RWPE2 (cell line): ENCODE measurements around the gene LMO4.

ENCODE experiments used
- ATAC-seq: fragments of 200-7000 bp; cut with Tn5 transposase; 3 replicates; pipeline ENCODE4 v1.9.1; 2021; ENCODE audit warnings: low read depth
- DNase-seq: peaks from one replicate; pipeline ENCODE4 v3.0.0-alpha.2; 2020; ENCODE audit warnings: low spot score
- H3K27ac ChIP-seq: fragments of 450-650 bp; 2 replicates; pipeline ENCODE4 v1.5.1; 2017; ENCODE audit warnings: mild to moderate bottlenecking; ENCODE audit not compliant: poor library complexity, severe bottlenecking
- H3K27me3 ChIP-seq: fragments of 250-450 bp; sonication (Bioruptor Pico); 2 replicates; pipeline ENCODE4 v1.5.1; 2021; ENCODE audit warnings: mild to moderate bottlenecking, moderate library complexity; ENCODE audit not compliant: insufficient read depth, poor library complexity, severe bottlenecking
- H3K36me3 ChIP-seq: fragments of 250-450 bp; sonication (Bioruptor Pico); 2 replicates; pipeline ENCODE4 v1.5.1; 2020; ENCODE audit warnings: low read depth, mild to moderate bottlenecking, moderate library complexity
- H3K4me1 ChIP-seq: fragments of 250-450 bp; sonication (Bioruptor Pico); 2 replicates; pipeline ENCODE4 v1.5.1; 2021; ENCODE audit warnings: mild to moderate bottlenecking, moderate library complexity; ENCODE audit not compliant: insufficient read depth, poor library complexity, severe bottlenecking
- H3K4me3 ChIP-seq: fragments of 250-450 bp; sonication (Bioruptor Pico); 2 replicates; pipeline ENCODE4 v1.5.1; 2021; ENCODE audit warnings: mild to moderate bottlenecking, moderate library complexity; ENCODE audit not compliant: severe bottlenecking
- H3K9me3 ChIP-seq: fragments of 250-450 bp; sonication (Bioruptor Pico); 2 replicates; pipeline ENCODE4 v1.5.1; 2021; ENCODE audit warnings: mild to moderate bottlenecking, moderate library complexity; ENCODE audit not compliant: severe bottlenecking
- TF ChIP-seq, protein P1 (sequence below): fragments of 450-650 bp; IDR thresholded peaks from one replicate; pipeline ENCODE4 v1.5.1; 2017; ENCODE audit warnings: mild to moderate bottlenecking, moderate library complexity; ENCODE audit not compliant: poor library complexity, severe bottlenecking

Gene LMO4

DNA sequence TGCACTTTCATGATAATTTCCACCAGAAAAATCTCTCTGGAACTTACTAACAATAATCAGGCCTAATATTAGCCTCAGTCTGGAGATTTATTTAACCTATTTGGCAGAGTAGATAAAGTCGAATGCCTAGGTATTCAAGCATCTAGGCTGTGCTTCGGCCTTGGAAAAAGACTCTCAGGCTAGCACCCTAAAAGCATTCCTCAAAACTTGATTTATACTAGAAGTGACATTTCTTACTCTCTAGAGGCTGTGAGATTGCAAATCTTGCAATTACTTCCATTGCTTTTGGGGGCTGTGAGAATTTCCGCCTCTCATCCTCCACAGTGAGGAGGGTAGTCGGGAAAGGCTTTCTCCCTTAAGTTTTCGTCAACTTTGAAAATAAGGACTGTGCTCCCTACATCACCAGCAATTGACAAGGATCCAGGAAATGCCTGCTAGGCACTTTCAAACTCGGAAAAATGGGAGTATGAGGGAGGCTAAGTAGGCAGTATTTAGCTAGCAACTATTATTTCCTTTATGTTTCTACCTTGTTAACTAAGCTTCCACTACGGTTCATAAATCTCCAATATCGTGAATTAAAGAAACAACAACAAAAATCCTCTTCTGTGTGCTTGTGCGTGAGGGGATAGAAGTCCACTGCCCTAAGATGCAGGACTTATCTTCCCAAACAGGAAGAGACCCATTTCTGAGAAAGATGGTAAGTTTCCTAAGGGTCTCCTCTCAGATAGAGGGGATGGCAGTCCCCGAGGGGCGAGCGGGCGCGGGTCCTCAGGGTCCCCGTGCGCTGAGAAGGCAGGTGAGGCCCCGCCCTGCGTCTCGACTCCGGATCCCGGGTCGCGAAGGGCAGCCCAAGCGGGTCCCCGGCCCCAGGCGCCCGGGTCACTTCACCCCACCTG is 1.1 kb upstream of the LMO4 start:
- TF ChIP-seq, protein P1, sequence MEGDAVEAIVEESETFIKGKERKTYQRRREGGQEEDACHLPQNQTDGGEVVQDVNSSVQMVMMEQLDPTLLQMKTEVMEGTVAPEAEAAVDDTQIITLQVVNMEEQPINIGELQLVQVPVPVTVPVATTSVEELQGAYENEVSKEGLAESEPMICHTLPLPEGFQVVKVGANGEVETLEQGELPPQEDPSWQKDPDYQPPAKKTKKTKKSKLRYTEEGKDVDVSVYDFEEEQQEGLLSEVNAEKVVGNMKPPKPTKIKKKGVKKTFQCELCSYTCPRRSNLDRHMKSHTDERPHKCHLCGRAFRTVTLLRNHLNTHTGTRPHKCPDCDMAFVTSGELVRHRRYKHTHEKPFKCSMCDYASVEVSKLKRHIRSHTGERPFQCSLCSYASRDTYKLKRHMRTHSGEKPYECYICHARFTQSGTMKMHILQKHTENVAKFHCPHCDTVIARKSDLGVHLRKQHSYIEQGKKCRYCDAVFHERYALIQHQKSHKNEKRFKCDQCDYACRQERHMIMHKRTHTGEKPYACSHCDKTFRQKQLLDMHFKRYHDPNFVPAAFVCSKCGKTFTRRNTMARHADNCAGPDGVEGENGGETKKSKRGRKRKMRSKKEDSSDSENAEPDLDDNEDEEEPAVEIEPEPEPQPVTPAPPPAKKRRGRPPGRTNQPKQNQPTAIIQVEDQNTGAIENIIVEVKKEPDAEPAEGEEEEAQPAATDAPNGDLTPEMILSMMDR, result no peak
- peak overlapping the region; percentile 94 for H3K4me3 ChIP-seq
- peaks cover 7% of the 10 kb centered on the region for H3K36me3 ChIP-seq
- DNase-seq (no peak), ATAC-seq (no peak)
- peaks cover 9% of the 10 kb centered on the region for H3K4me1 ChIP-seq
- H3K27ac ChIP-seq, result peak overlapping the region; percentile 61
- H3K27me3 ChIP-seq, result no peaks in the 10 kb centered on the region
- no peaks in the 10 kb centered on the region for H3K9me3 ChIP-seq

DNA sequence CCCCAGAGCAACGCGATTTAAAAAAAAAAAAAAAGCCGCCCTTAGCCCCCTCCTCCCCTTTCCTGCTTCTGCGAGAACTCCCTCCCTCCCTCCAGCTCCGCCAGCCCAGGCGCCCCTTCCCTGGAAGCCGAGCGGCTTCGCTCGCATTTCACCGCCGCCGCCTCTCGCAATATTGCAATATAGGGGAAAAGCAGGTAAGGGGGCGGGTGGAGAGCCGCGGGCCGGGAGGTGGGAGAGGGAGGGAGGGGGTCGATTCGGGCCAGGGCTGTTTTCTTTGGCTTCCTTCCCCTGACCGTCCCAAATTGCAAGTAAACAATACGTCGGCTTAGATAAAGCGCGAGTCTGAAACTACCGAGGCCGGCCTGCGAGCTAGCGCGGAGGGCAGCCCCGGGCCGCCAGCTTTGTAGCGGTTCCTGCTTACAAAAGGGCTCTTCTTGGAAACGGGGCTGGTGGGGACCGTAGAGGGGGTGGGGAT is 408 bp downstream of the LMO4 start:
- ATAC-seq (no peak), DNase-seq (no peak)
- H3K9me3 ChIP-seq, result no peaks in the 10 kb centered on the region
- peaks cover 20% of the 10 kb centered on the region for H3K36me3 ChIP-seq
- no peaks in the 10 kb centered on the region for H3K27me3 ChIP-seq
- H3K27ac ChIP-seq, result peak overlapping the region; percentile 61
- H3K4me3 ChIP-seq, result peak overlapping the region; percentile 94
- H3K4me1 ChIP-seq, result peaks cover 15% of the 10 kb centered on the region
- TF ChIP-seq, protein P1, result no peak

DNA sequence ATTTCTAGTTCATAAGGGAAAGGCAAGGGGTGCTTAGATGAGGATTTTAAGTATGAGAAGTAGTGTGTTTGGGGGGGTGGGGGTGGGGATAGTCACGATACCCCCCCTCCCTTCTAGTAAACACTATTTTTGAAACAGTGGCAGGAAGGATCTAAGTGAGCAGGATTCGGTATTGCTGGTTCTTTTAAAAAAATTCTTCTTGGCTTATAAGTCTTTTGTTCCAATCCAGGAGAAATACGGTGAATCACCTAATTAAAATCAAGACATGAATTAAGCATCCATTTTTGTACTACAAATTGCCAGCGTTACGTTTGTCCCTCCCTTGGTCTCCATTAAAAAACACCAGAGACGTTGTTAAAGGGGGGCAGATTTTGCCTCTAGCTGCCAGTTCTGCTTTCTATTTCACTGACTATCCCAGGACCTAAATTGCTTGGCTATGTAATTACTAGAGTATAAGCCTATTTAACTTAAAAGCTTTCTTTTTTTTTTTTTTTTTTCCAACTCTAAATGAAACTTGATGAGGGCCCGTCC is 911 bp downstream of the LMO4 start:
- Histone ChIP-seq H3K4me3 (peak overlapping the region; percentile 94), H3K9me3 (no peaks in the 10 kb centered on the region), H3K27ac (peak overlapping the region; percentile 61), H3K36me3 (peaks cover 22% of the 10 kb centered on the region), H3K27me3 (no peaks in the 10 kb centered on the region), H3K4me1 (peaks cover 20% of the 10 kb centered on the region)
- DNase-seq, result no peak
- no peak for ATAC-seq
- TF ChIP-seq, protein P1, result no peak

DNA sequence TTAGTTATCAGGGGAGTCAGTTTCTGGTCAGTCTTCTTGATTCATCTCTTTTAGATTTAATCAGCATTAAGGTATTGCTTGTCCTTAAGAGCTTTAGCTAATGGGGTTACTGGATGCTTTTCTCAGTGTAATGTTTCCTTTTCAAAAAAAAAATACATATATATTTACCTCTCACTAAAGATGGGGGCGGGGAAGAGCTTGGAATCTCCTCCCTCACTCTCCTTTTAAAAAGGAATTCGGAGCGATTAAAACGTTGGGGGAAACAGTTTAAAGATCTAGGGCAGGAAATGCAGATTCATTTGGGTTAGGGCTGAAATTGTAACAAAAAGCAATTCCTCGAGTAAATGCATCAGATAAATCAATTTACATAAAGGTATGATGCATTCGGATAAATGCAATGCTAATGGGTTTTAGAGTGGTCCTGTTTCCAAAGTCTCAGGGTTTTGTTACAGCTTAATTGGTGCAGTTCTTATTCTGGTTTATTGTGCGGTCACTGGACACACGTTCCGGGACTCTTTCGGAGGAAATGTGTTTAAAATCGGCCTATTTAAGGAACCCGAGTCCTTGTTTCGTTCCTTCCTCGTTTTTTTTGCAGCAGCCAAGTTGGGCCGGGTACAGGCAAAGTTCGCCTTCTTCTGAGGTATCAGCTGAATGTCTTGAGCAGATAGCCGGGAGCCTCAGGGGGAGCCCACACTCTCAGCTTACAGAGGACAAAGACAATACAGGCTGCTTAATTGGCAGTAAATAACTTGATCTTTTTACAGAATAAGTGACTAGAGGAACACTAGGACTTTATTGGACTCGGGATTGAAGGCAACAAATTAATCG is 1.6 kb downstream of the LMO4 start:
- no peak for DNase-seq
- peak overlapping the region; percentile 61 for H3K27ac ChIP-seq

More for the DNA sequence above, 1.6 kb downstream of the LMO4 start:
- TF ChIP-seq, protein P1, result no peak
- Histone ChIP-seq H3K9me3 (no peaks in the 10 kb centered on the region), H3K36me3 (peaks cover 22% of the 10 kb centered on the region), H3K4me1 (peaks cover 22% of the 10 kb centered on the region), H3K27me3 (no peaks in the 10 kb centered on the region), H3K4me3 (peak overlapping the region; percentile 94)
- no peak for ATAC-seq
